Activated CD8-positive, alpha-beta memory T cell treated with anti-CD3 and anti-CD28 coated beads, Interleukin-2, amount 50 U/mL, for 24 hours (primary cell): Measurements from ENCODE around the gene PCGF2.
"Not testable (repeated sequence)": the region's sequence is repeated elsewhere in the genome, so short reads cannot be mapped to it uniquely, and the experiment has no call there.

Experiments
- DNase-seq: peaks from one replicate; pipeline ENCODE4 v3.0.0-alpha.2; 2020; ENCODE audit errors: extremely low read depth

Gene PCGF2

DNA sequence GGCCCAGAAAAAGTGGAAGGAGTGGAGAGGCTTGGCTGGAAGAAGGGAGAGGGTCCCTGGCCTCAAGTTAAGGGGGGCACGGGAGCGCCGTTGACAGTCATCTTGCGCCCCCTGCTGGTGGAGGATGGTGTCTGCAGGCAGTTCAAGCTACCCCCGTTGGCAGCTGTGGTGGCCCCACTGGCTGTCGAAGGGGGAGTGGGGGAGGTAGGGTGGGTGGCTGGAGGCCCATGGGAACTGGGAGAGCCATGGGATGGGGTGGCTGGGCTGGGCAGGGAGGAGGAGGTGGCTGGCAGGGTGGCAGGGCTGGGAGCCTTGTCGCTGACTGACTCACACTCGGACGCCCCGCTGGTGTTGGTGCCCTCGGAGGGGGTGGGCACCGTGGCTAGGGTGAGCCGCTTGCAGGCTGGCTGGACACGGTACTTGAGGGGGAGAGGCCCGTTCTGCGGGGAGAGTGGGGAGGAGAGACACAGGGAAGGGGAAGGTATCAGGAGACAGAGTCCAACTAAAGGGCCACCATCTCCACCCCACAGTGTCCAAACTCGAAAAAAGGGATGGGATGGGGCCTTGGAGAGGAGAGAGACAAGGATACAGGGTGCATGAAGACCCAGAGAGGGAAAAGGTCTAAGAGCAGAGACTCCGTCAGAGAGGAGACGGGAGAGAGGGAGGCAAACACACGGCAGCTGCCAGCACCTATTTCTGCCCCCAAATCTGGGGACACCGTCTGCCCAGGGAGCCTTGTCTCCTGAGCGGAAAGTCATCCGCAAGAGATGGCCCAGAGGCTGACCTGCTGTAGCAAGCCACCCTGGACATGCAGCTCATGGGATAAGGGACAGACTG is 12.8 kb downstream of the PCGF2 start:
- no peak for DNase-seq

DNA sequence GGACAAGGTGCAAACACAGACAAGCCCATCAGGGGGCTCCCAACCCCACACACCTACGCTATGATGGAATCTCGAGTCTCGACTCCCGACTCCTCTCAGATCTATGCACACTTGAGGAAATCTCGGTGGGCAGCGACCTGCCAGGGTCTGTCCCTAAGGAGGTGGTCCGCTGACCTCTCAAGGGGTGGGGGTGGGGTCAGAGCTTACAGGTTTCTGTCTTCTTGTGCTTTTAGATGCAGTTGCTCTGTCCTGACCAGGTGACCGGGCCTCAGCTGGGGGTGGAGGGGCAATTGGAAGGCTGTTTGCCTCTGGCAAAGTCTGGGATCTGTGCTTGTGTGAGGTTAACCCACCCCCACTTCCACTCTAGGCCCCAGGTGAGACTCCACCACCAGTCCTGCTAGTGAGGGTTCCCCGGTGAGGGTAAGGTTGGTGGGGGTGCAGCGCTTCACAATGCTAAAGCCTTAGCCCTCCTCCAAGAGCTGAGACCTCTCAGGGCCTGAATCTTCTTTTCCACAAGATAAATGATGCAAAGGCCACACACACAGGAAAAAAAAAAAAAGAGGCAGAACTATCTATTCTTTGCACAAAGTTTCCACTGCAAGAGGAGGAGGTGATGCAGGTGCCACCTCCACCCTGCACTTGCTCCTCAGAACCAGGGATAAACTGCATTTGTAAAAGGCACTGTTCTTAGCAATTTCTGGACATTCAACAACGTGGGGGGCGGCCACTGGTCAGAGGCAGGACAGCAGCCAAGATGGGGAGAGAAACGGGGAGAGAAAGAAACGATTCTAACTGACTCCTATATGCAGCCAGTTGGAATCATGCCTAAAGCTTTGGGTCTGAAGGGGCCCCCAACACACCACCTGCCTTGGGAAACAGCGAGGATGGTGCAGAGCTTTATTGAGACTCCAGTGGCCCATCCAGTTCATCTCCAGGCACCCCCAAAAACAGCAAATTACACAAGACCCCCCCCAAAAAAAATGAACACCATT is 13.9 kb downstream of the PCGF2 start:
- no peak for DNase-seq

DNA sequence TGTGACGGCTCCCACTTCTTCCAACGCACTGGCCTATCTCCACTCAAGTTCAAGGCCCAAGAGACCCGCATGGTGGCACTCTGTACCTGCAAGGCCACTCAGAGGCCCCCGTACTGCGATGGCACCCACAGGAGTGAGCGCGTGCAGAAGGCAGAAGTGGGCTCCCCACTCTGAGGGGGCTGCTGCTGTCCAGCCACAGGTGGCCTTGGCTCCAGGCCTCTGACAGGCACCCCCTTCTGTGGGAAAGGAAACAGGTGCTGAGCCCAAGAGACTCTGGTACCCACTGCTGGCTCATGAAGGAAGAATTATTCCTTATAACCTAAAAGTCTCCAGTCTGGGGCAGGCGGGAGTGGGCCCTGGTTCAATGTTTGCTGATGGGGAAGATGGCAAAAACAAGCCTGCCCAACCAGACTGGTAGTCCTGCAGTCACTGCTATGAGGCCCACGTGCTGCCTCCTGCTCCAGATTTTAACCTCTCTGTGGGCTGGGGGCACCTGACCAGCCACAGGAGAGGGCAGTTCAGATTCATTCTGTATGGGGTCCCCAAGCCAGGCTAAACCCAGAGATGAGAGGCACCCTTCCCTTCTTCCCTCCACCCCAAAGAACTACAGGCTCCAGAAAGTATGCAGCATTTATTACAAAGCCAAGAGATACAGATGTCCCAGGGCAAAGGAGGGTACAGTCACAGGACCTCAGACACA is 14.7 kb downstream of the PCGF2 start:
- no peak for DNase-seq

DNA sequence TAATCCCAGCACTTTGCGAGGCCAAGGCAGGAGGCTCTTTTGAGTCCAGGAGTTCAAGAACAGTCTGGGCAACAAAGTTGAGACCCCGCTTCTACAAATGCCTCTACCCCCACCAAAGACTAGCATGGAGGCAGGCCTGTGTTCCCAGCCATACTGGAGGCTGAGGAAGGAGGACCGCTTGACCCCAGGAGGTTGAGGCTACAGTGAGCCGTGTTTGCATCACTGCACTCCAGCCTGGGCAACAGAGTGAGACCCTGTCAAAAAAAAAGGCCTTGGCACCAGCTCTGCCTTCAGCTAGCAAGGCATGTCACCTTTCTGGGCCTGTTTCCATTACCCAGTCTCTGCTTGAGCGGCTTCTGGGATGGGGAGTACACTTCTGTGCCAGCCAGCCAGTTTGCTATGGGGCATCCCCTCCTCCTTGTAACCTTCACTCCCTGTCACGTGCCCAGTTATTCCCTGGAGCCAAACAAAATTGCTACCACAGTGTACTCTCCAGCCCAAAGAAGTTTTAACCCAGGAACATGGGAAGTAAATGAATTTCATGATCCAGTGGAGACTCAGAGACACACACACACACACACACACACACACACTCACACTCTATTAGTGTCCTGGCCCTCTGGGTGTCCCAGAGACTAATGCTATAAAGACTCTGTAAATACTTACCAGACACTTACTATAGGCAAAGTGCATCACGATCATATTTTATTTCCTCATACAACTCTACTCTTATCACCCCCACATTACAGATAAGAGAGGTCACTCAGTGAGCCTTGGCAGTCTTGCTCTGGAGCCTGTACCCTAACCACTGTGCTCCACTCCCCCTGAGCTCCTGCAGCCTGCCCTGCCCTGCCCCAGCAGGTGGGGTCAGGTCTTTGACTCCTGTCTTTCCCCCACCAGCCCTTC is 15.5 kb downstream of the PCGF2 start:
- no peak for DNase-seq

DNA sequence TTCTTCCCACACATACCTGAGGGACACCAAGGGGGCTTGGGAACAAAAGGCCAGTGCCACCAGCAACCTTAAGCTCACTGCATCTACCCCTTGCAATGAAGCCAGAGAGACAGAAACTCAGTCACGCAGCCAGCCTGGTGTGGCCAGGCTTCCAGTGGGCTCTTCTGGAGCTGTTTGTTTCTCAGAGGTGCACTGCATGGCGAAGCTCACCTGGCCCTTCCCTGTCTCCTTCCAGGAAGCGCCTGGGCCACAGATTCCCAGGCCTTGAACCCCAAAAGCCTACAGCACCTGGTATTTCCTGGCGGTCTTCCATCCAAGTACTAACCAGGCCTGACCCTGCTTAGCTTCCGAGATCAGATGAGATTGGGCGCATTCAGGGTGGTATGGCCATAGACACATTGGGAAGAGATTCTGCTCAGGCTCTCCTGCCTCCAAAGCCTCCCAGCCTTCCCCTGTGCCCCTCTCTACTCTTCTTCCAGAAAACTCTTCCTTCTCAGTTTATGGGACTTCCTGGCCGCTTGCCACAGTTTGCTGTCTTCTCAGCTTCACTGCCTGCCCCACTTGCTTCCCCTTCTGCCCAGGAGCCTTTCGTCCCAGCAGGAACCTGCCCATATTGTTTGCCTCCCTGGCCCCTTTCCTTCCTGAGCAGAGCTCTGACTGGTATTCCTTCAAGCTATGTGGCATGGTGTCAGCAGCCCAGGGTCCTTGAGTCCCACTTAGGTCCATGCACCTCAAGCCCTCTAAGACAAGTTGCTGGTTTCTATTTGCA is 16.4 kb downstream of the PCGF2 start:
- no peak for DNase-seq

DNA sequence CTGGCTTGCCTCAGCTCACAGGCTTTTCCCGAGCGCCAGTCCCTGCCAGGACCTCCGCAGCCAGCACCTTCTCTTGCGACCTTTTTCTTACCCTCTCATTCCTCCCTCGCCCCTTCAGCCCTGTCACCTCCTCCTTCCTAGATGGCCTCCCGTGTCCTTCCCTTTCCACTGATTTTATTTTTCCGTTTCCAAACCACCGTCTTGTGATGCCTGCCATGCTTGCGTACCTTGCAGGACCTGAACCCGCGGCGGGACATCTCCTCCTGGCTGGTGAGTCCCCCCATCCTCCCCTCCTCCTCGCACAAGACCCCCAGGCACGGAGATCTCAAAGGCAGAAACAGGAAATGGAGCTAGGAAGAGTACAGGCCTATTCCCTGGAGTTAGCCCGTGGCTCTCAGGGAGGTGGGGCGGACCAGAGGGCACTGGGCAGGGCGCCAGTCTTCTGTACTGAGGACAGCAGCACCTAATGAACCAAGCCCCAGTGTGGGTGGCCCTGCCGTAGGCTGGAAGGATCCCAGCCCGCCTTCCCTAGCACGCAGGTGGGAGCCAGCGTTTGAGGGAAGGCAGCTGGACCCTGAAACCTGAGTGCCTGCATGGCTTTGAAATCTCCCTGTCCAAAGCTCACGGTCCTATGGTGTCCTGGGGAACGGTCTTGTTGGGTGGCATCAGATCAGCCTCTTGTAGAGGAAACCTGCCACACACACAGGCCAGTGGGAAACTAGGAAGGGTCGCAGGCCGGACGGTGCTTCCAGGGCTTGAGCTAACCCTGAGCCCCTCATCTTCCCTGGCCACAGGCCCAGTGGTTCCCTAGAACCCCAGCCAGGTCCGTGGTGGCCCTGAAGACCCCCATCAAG is 17.4 kb downstream of the PCGF2 start:
- no peak for DNase-seq

DNA sequence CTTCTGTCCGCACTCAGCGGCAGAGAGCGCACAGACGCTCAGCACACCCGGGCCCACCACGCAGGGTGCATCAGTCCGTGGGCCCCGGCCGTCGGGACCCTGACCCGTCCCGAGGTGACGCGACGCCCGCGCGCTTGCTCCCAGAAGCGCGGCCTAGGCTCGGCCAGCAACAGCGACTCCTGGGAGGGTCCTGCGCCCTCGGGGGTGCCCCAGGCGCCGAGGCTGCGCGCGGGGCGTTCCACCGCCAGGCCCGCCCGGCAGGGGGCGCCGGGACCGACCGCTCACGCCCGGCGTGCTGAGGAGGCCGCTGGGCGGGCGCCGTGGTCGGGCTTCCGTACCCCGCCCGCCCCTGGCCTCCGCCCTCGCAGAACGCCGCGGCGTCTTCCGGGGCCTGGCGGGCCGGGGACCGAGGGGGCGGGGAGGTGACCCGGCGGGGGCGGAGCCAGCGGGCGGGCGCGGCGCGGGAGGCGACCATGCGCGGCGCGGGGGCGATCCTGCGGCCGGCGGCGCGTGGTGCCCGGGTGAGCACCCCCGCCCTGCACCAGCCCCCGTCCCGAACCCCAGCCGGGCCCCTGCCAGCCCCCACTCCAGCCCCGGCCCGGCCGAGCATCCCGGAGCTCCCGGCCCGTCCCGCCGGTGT is 18.1 kb downstream of the PCGF2 start, which contains the start of gene CISD3:
Gene CISD3, plus strand, starts transcription at position 456 of the 640 bp plus-strand sequence. Its CDS starts 18 bp downstream, at position 474.
- no peak for DNase-seq

DNA sequence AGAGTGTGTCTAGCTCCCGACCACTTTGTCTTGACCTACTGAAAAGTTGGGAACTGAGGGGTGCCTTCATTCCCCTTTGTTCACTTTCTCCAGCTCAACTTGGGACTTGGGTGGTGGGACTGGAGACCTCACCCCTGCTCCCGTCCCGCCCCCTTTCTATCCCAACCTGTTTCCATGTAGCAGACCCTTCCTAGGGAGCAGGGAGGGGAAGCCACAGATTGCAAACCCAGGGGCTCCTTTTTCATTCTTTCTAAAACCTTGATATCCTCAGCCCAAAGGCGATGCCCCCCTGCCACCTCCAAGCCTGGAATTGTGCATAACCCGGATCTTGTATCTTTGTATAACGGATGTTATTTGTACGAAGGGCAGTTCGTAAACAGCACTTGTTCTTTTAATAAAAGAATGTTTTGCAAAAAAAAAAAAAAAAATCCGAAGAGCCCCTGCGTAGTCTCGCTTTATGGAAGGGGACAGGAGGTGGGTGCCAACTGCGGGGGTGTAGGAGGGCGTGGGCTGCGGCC is 18.7 kb downstream of the PCGF2 start:
- no peak for DNase-seq

DNA sequence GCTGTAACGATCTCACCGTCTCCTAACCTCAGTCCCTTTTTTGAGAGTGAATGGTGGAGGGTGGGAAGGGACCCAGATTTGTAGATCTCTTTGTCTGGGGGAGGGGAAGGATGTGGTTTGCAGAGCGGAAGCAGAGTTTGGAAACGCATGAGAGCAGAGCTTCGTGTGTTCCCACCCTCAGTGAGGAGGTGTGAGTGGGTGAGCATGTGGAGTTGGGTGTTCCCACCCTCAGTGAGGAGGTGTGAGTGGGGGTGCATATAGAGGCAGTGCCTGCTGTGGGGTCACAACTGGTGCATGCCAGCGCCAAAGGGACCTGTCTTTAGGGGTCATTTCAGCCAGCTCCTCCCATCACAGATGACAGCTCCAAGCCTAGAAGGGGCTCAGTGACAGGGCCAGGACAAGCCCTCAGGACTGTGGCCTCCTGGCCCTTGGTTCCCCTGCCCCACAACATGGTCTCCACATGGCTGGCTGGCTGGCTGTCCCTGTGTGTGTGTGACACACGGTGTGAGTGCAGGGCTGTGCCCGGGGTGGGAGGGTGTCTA is 19.8 kb downstream of the PCGF2 start:
- no peak for DNase-seq

DNA sequence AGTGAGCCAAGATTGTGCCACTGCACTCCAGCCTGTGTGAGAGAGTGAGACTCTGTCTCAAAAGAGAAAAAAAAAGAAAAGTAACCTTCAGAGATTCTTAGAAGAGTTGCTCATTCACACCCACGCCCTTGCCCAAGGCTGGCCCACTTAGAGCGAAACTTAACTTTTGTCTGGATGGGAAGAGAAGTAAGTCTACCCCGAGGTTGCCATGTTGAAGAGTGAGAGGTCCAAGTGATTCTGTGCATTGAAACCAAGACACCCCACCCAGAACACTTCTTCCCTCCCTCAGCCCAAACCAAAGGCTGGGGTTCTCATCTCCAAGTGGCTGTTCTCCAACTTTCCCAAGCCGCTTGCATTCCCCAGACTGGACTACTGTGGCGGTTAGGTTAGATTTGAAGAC is 20.4 kb downstream of the PCGF2 start:
- DNase-seq: no peak

DNA sequence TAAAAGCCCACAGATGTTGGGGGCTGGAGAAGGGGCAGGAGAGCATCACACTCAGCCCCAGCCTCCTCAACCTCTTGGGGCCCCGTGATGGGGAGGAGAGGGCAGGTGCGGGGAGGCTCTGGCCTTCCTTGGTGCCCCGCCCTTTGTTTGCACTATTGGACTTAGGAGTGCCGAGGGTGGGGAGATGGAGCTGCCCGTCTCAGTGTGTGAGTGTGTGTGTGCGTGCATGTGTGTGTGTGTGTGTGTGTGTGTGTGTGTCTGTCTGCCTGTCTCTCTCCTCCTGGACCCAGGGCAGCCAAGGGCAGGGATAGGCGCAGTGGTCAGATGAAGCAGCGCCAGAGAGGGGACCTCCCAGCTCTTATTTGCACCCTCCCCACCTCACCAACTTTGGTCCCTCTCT is 22.0 kb downstream of the PCGF2 start:
- not testable (repeated sequence) for DNase-seq

DNA sequence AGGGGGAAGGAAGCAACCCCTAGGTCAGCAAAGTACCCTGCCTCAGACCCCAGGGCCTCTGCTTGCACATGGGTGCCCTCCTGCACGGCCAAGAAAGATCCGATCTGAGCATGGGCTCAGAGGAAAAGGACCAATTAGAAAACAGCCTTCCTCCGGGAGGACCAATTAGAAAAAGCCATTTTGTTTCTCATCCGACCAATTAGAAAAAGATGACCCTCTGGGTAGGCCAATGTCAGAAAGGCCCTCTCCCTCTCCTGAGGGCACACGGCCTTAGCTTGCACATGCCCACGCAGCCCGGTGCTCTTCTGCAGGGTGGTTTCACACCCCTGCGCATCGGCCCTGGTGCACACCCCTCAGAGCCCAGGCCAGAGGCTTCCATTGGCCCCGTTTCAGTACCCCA is 23.1 kb downstream of the PCGF2 start:
- no peak for DNase-seq

DNA sequence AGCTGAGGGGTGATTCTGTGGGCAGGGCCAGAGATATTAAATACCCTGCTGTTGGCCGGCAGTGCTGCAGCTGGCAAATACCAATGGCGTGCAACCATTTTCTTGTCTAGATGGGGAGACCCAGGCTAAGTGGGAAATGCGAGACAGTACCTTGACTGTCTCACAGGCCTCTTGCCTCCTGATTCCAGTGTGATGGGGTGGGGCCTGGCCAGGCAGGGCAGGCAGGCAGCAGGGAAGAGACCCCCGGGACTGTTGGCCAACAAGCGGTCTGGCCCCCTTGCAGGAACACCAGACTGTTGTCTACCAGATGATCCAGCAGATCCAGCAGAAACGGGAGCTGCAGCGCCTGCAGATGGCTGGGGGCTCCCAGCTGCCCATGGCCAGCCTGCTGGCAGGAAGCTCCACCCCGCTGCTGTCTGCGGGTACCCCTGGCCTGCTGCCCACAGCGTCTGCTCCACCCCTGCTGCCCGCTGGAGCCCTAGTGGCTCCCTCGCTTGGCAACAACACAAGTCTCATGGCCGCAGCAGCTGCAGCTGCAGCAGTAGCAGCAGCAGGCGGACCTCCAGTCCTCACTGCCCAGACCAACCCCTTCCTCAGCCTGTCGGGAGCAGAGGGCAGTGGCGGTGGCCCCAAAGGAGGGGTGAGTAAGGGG is 23.7 kb downstream of the PCGF2 start:
- DNase-seq: no peak

DNA sequence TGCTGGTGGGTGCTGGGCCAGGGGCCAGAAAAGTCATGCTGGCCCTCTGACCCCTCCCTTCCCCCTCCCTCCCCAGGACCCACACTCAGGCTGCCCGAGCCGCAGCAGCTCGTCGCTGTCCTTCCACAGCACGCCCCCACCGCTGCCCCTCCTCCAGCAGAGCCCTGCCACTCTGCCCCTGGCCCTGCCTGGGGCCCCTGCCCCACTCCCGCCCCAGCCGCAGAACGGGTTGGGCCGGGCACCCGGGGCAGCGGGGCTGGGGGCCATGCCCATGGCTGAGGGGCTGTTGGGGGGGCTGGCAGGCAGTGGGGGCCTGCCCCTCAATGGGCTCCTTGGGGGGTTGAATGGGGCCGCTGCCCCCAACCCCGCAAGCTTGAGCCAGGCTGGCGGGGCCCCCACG is 26.3 kb downstream of the PCGF2 start:
- no peak for DNase-seq

DNA sequence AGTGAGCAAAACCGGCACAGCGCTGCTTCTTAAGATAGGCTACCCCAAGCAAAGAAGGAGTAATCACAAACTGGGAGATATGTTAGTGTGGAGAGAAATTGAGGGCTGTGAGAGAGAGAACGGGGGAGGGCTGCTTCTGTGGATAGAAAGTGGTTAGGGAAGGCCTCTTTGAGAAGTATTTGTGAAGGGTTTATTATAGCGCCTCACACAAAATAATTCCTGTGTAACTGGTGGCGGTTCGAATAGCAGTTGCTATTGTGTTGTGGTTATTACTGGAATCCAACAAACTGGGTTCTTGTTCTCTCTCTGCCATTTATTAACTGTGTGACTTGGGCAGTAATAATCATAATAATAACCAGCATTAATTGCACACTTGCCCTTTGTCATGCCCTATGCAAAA is 27.2 kb downstream of the PCGF2 start:
- no peak for DNase-seq

DNA sequence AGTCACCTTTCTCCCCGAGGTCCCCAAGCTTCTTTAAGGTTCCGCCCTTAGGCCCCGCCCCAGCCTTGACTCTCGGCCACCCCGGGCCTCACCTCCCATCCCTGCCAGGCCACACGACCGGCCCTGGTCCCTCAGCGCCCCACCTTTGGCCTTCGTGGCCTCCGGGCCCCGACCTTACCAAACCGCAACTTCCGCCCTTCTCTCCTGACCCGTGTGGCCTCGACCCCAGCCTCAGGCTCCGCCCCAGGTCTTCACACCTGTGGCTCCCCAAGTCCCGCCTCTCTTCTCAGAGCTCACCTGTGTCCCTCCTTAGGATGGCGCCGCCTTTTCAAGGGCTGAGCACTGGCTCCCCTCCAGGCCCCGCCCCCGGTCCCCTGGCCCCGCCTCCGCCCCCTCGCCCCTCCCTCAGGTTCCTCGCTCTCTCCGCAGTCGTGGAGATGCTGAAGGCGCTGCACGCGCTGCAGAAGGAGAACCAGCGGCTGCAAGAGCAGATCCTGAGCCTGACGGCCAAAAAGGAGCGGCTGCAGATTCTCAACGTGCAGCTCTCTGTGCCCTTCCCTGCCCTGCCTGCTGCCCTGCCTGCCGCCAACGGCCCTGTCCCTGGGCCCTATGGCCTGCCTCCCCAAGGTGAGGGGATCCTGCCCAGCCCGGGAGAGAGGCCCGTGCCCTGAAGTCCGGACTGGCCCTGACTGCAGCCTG is 28.0 kb downstream of the PCGF2 start:
- DNase-seq: no peak
